HepG2 (cell line): ENCODE results near the gene HRH2. TPM values are rescaled to one million over a fixed set of nuclear protein-coding genes. Genes with fewer than 3 reads are reported as not detected.

Experiments used
- ATAC-seq: fragments of 200-7000 bp; cut with Tn5 transposase; 3 replicates; pipeline ENCODE4 v1.9.1; 2020; ENCODE audit warnings: mild to moderate bottlenecking, moderate library complexity
- BruUV-seq: library from RNA; stranded (reverse); fragments of 400-500 nt; replicated peaks from 2 replicates; lab custom pipeline; 2021; lab: Mats Ljungman, UMichigan
- CTCF ChIA-PET: fragments of 300-600 bp; formaldehyde crosslinking; extraction: SDS; loops from one replicate; lab custom pipeline; 2021; ENCODE audit warnings: low total read pairs, inconsistent platforms, low intra/inter-chr PET ratio; lab: Yijun Ruan, JAX
- POLR2A ChIA-PET: fragments of 350-600 bp; sonication (Branson Sonifier 250); formaldehyde crosslinking; loops from one replicate; lab custom pipeline; 2020; ENCODE audit warnings: antibody characterized with exemption, inconsistent platforms; lab: Yijun Ruan, JAX
- DNase-seq: peaks from one replicate; pipeline ENCODE4 v3.0.0-alpha.2; 2015; ENCODE audit warnings: low spot score
- FAIRE-seq: peaks from 3 replicates; lab custom pipeline; 2011; peaks lifted over from hg19 to GRCh38; lab: Jason Lieb, UNC
- H2AFZ ChIP-seq: one replicate; pipeline ENCODE4 v1.6.1; 2011; ENCODE audit warnings: low read length, inconsistent platforms
- H3K27ac ChIP-seq: fragments of 300-600 bp; 3 replicates; pipeline ENCODE4 v1.8.0; 2011; ENCODE audit warnings: mixed run types, mild to moderate bottlenecking, mixed read lengths, low read length, inconsistent platforms; ENCODE audit not compliant: insufficient read depth; ENCODE audit errors: extremely low read length
- H3K27me3 ChIP-seq, 2 experiments: fragments of 200-600 bp in 1 of 2; 2 replicates in 1 of 2; 3 replicates in 1 of 2; pipeline versions ENCODE4 v1.6.0 to v1.8.0; 2011; ENCODE audit warnings: low read length in 2 of 2, mild to moderate bottlenecking in 2 of 2, moderate library complexity in 2 of 2, inconsistent platforms in 1 of 2; ENCODE audit not compliant: insufficient read depth in 2 of 2, control insufficient read depth in 1 of 2
- H3K36me3 ChIP-seq, 2 experiments: fragments of 200-600 bp in 1 of 2; replicated peaks in 1 of 2; 2 replicates in 1 of 2; 3 replicates in 1 of 2; pipeline versions ENCODE4 v1.5.1 to v1.8.0; 2011; ENCODE audit warnings: low read length in 2 of 2, inconsistent platforms in 1 of 2; ENCODE audit not compliant: insufficient read depth in 2 of 2, control insufficient read depth in 1 of 2
- H3K4me1 ChIP-seq: 2 replicates; pipeline ENCODE4 v1.5.1; 2012; ENCODE audit warnings: low read length, inconsistent platforms; ENCODE audit not compliant: insufficient read depth
- H3K4me2 ChIP-seq: 2 replicates; pipeline ENCODE4 v1.6.0; 2011; ENCODE audit warnings: low read depth, low read length, inconsistent platforms
- H3K4me3 ChIP-seq, 3 experiments: fragments of 200-600 bp in 1 of 3; sonication (generic), shearing (Covaris generic) in 1 of 3; replicated peaks in 1 of 3; 2 replicates each; pipeline ENCODE4 v1.5.1; 2011 to 2016; ENCODE audit warnings: low read length in 3 of 3, inconsistent platforms in 2 of 3, low read depth in 2 of 3, mild to moderate bottlenecking in 2 of 3, control low read depth in 1 of 3, mixed read lengths in 1 of 3; ENCODE audit not compliant: insufficient read depth in 1 of 3
- H3K79me2 ChIP-seq: one replicate; pipeline ENCODE4 v1.6.1; 2011; ENCODE audit warnings: low read length, inconsistent platforms; ENCODE audit not compliant: insufficient read depth
- H3K9ac ChIP-seq: 2 replicates; pipeline ENCODE4 v1.6.0; 2011; ENCODE audit warnings: mild to moderate bottlenecking, low read depth, low read length, inconsistent platforms; ENCODE audit not compliant: insufficient read depth
- H3K9me3 ChIP-seq: 2 replicates; pipeline ENCODE4 v1.5.1; 2012; ENCODE audit warnings: mild to moderate bottlenecking, low read length
- H4K20me1 ChIP-seq: 2 replicates; pipeline ENCODE4 v1.6.0; 2011; ENCODE audit warnings: inconsistent platforms, mild to moderate bottlenecking, low read length, moderate library complexity; ENCODE audit not compliant: insufficient read depth
- BATF2 ChIP-seq: sonication (generic); formaldehyde crosslinking; IDR thresholded peaks from 2 replicates; pipeline ENCODE4 v1.8.0; 2022; ENCODE audit warnings: mild to moderate bottlenecking, missing genetic modification reagents, moderate library complexity
- CEBPB ChIP-seq: IDR thresholded peaks from 2 replicates; pipeline ENCODE4 v1.6.1; 2011; ENCODE audit warnings: low read depth, low read length, improper control_type of control experiment, borderline replicate concordance
- CENPT ChIP-seq: sonication (generic); formaldehyde crosslinking; IDR thresholded peaks from 2 replicates; pipeline ENCODE4 v1.8.0; 2022; ENCODE audit warnings: low read depth, mild to moderate bottlenecking, moderate library complexity, missing genetic modification reagents
- DNMT1 ChIP-seq: sonication (generic); formaldehyde crosslinking; IDR thresholded peaks from 2 replicates; pipeline ENCODE4 v1.5.1; 2020; ENCODE audit warnings: mild to moderate bottlenecking, missing genetic modification reagents
- GABPA ChIP-seq, 2 experiments: IDR thresholded peaks; 2 replicates each; pipeline ENCODE4 v1.6.1; 2011 to 2016; ENCODE audit warnings: low read depth in 2 of 2, low read length in 1 of 2, missing biosample characterization in 1 of 2, missing genetic modification characterization in 1 of 2
- HNRNPH1 ChIP-seq: fragments of 200-400 bp; formaldehyde crosslinking; optimal IDR thresholded peaks from 2 replicates; pipeline ENCODE3; 2017; ENCODE audit warnings: mild to moderate bottlenecking, low read depth, low read length
- MAFK ChIP-seq, 2 experiments: IDR thresholded peaks in 1 of 2; conservative IDR thresholded peaks in 1 of 2; 2 replicates each; pipeline ENCODE4 v1.6.1; 2011; ENCODE audit warnings: improper control_type of control experiment in 2 of 2, low read length in 2 of 2
- MEF2D ChIP-seq: sonication (generic); formaldehyde crosslinking; IDR thresholded peaks from 2 replicates; pipeline ENCODE4 v1.5.1; 2020; ENCODE audit warnings: mild to moderate bottlenecking, missing genetic modification reagents
- MTF2 ChIP-seq: sonication (generic); formaldehyde crosslinking; IDR thresholded peaks from 2 replicates; pipeline ENCODE4 v1.5.0; 2020; ENCODE audit warnings: missing genetic modification reagents, borderline replicate concordance
- NFYC ChIP-seq: IDR thresholded peaks from 2 replicates; pipeline ENCODE4 v1.6.1; 2016; ENCODE audit warnings: missing genetic modification reagents, missing compliant biosample characterization
- NR2F2 ChIP-seq: IDR thresholded peaks from 2 replicates; pipeline ENCODE4 v1.6.1; 2012; ENCODE audit warnings: low read depth, inconsistent platforms, borderline replicate concordance
- SPEN ChIP-seq: sonication (generic); formaldehyde crosslinking; IDR thresholded peaks from 2 replicates; pipeline ENCODE4 v1.5.1; 2020; ENCODE audit warnings: low read depth, mild to moderate bottlenecking, missing genetic modification reagents
- TCF12 ChIP-seq, 2 experiments: fragments of 450-650 bp in 1 of 2; sonication (generic) in 1 of 2; formaldehyde crosslinking in 1 of 2; IDR thresholded peaks; 2 replicates each; pipeline versions ENCODE4 v1.6.1 to v1.8.0; 2017 to 2022; ENCODE audit warnings: antibody characterized with exemption in 1 of 2, mild to moderate bottlenecking in 1 of 2, missing genetic modification reagents in 1 of 2, moderate library complexity in 1 of 2
- ZBTB10 ChIP-seq: sonication (generic); formaldehyde crosslinking; IDR thresholded peaks from 2 replicates; pipeline ENCODE4 v1.4.0; 2020; ENCODE audit warnings: missing genetic modification reagents, borderline replicate concordance
- ZNF256 ChIP-seq: sonication (generic); formaldehyde crosslinking; conservative IDR thresholded peaks from 2 replicates; pipeline ENCODE4 v1.4.0; 2020; ENCODE audit warnings: missing genetic modification reagents
- ZNF777 ChIP-seq: sonication (generic); formaldehyde crosslinking; IDR thresholded peaks from 2 replicates; pipeline ENCODE4 v1.4.0; 2020; ENCODE audit warnings: missing genetic modification reagents
- ZNF839 ChIP-seq: sonication (generic); formaldehyde crosslinking; IDR thresholded peaks from 2 replicates; pipeline ENCODE4 v1.4.0; 2020; ENCODE audit warnings: missing genetic modification reagents, mild to moderate bottlenecking, borderline replicate concordance
- ZNF879 ChIP-seq: sonication (generic); formaldehyde crosslinking; IDR thresholded peaks from 2 replicates; pipeline ENCODE4 v1.8.1; 2023; ENCODE audit warnings: missing genetic modification reagents
- WGBS: methylation state at CpG from one replicate; pipeline ENCODE4 v1.1.6; 2017; ENCODE audit warnings: low lambda C conversion rate; 5-methylcytosine and 5-hydroxymethylcytosine counted together
- in situ Hi-C: cut with HindIII; loops from 2 replicates; pipeline ENCODE4 v1.10.0; 2017; ENCODE audit warnings: low pct_unique_long_range_greater_than_20kb; ENCODE audit not compliant: extremely low pct_ligation_motif_present
- intact Hi-C: fragments of 100-400 bp; cut with micrococcal nuclease; formaldehyde crosslinking; loops from one replicate; pipeline ENCODE4 v1.10.0; 2022; ENCODE audit not compliant: unreplicated experiment
- polyA plus RNA-seq, 8 experiments: library from polyadenylated mRNA; depleted of rRNA in 3 of 8; stranded (reverse) in 7 of 8; unstranded in 1 of 8; fragments of >200 nt; fragmentation: Illumina TruSeq in 4 of 8; extraction: Trizol in 4 of 8; gene quantifications; 2 replicates each; pipeline versions ENCODE4 v1.2.1 to v1.2.3, GENCODE V29; 2011 to 2016; ENCODE audit warnings: low read depth in 4 of 8, missing spikeins in 1 of 8, mixed read lengths in 1 of 8; ENCODE audit not compliant: insufficient read depth in 1 of 8
- total RNA-seq, 5 experiments: library from RNA; depleted of rRNA; stranded (reverse); fragments of >200 nt; fragmentation: Illumina TruSeq; extraction: Trizol; gene quantifications; 2 replicates each; pipeline ENCODE4 v1.2.3, GENCODE V29; 2016; ENCODE audit warnings: low read depth in 1 of 5
- TF ChIP-seq, protein P1 (sequence below): sonication (generic); formaldehyde crosslinking; conservative IDR thresholded peaks from 2 replicates; pipeline ENCODE4 v1.4.0; 2020; ENCODE audit warnings: missing genetic modification reagents

The HRH2 gene
- total and polyA plus RNA-seq, 2 of the 13 experiments (the other 11 are each of a cell fraction or from before 2014, with no cell fraction given): not detected

- TF ChIP-seq DNMT1: no peak
- TF ChIP-seq NR2F2: no peak
- TF ChIP-seq MTF2 (CRISPR knock-in tag): no peak
- no peak for TF ChIP-seq MEF2D (CRISPR knock-in tag)
- TF ChIP-seq TCF12 (IDR thresholded peaks at IDR 0.05): no peak
- TF ChIP-seq TCF12 (CRISPR knock-in tag; IDR thresholded peaks at IDR 0.05): no peak
- no peak for TF ChIP-seq ZNF839 (CRISPR knock-in tag)
- no peak for TF ChIP-seq ZNF879 (CRISPR knock-in tag)
- TF ChIP-seq NFYC (CRISPR knock-in tag): no peak
- TF ChIP-seq MAFK (conservative IDR thresholded peaks at IDR 0.05 in 1 of 2, IDR thresholded peaks at IDR 0.05 in 1 of 2; ENCODE audit: low read length in 2 of 2): no peak
- no peak for TF ChIP-seq ZNF777 (CRISPR knock-in tag)
- no peak for TF ChIP-seq HNRNPH1
Measured at GRCh38 chr5:175610898-175611297, 47.0 kb upstream of the HRH2 start (continued).

- H2AFZ ChIP-seq: no peak overlapping the region
- DNase-seq (no peak), FAIRE-seq (no peak), ATAC-seq (no peak)
- TF ChIP-seq SPEN (CRISPR knock-in tag) (no peak), CEBPB (no peak), CENPT (CRISPR knock-in tag) (no peak), ZNF256 (no peak), GABPA (IDR thresholded peaks at IDR 0.05; ENCODE audit: low read depth, low read length) (no peak), GABPA (CRISPR knock-in tag; IDR thresholded peaks at IDR 0.05; ENCODE audit: low read depth) (no peak), ZBTB10 (CRISPR knock-in tag) (no peak), BATF2 (CRISPR knock-in tag) (no peak)
- TF ChIP-seq, protein P1, sequence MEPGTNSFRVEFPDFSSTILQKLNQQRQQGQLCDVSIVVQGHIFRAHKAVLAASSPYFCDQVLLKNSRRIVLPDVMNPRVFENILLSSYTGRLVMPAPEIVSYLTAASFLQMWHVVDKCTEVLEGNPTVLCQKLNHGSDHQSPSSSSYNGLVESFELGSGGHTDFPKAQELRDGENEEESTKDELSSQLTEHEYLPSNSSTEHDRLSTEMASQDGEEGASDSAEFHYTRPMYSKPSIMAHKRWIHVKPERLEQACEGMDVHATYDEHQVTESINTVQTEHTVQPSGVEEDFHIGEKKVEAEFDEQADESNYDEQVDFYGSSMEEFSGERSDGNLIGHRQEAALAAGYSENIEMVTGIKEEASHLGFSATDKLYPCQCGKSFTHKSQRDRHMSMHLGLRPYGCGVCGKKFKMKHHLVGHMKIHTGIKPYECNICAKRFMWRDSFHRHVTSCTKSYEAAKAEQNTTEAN (CRISPR knock-in tag): no peak
- in situ Hi-C loops: no loop called here
- ChIA-PET POLR2A (no interaction called here), CTCF (no interaction called here)
- H3K36me3 ChIP-seq: no peaks in the 10 kb centered on the region
- no peaks in the 10 kb centered on the region for H3K4me1 ChIP-seq
- H3K4me3 ChIP-seq: no peak overlapping the region
- no peak overlapping the region for H3K4me2 ChIP-seq
- BruUV-seq: no TSS peak
- WGBS: 19% methylated on average over 6 of the region's 7 CpGs
- no peak overlapping the region for H3K27ac ChIP-seq
- no peaks in the 10 kb centered on the region; a peak in 2 of 5 replicates for H3K27me3 ChIP-seq
- intact Hi-C loops: no loop called here
- no peaks in the 10 kb centered on the region for H4K20me1 ChIP-seq
- no peaks in the 10 kb centered on the region for H3K9me3 ChIP-seq
- H3K9ac ChIP-seq: no peak overlapping the region
- H3K79me2 ChIP-seq: no peaks in the 10 kb centered on the region
Measured at GRCh38 chr5:175614223-175614815, 43.6 kb upstream of the HRH2 start.
